ENCODE measurements around the gene CASZ1.

DNA sequence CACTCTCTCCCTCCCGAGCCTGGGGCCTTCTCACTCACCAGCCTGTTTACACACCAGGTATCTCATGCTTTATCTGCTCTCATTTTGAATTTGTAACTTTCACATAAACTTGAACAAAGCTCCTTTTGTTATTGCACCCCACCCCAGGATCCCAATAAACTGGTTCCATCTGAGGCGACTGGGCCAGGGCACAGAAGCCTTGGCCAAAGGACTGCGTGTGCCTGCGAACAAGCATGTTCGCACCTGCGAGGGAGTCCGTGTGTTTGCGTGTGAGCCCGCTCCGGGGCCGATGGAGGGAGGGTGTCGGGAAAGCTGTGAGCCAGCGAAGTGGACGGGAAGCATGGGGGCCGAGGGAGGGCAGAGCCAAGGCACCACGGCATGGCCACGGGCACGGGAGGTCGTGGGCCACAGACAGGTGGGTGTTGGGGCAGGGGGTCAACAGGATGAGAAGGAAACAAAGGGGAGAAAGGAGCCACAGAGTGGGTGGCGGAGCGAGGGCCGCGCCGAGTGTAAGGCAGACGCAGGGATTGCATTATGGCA, 98.8 kb downstream of the CASZ1 start:
- TF ChIP-seq, protein P1, sequence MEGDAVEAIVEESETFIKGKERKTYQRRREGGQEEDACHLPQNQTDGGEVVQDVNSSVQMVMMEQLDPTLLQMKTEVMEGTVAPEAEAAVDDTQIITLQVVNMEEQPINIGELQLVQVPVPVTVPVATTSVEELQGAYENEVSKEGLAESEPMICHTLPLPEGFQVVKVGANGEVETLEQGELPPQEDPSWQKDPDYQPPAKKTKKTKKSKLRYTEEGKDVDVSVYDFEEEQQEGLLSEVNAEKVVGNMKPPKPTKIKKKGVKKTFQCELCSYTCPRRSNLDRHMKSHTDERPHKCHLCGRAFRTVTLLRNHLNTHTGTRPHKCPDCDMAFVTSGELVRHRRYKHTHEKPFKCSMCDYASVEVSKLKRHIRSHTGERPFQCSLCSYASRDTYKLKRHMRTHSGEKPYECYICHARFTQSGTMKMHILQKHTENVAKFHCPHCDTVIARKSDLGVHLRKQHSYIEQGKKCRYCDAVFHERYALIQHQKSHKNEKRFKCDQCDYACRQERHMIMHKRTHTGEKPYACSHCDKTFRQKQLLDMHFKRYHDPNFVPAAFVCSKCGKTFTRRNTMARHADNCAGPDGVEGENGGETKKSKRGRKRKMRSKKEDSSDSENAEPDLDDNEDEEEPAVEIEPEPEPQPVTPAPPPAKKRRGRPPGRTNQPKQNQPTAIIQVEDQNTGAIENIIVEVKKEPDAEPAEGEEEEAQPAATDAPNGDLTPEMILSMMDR (conservative IDR thresholded peaks at IDR 0.05), result no peak
- TF ChIP-seq EZH2 (IDR thresholded peaks at IDR 0.05; ENCODE audit: low read depth), result no peak

Data from PC-9 (cell line).